Ovary (tissue), 9 donors: ENCODE measurements around the gene ISLR2. TPM values are rescaled to one million over a fixed set of nuclear protein-coding genes. Genes with fewer than 3 reads are reported as not detected.

ENCODE experiments used
- DNase-seq, 5 donors: peaks; one replicate each; pipeline ENCODE4 v3.0.0-alpha.2; 2019 to 2020
- H3K27ac ChIP-seq, 2 donors: fragments of 200-600 bp; one replicate each; pipeline versions ENCODE4 v1.5.1 to v1.8.0; 2019 to 2022
- H3K27me3 ChIP-seq: fragments of 200-600 bp; one replicate; pipeline ENCODE4 v1.8.0; 2022
- H3K36me3 ChIP-seq: fragments of 200-600 bp; sonication (generic); one replicate; pipeline ENCODE4 v1.5.1; 2019
- H3K4me1 ChIP-seq: one replicate; pipeline ENCODE4 v1.8.1; 2013; ENCODE audit warnings: mild to moderate bottlenecking, moderate library complexity; ENCODE audit not compliant: insufficient read depth
- H3K4me3 ChIP-seq: fragments of 200-600 bp; sonication (generic); one replicate; pipeline ENCODE4 v1.5.1; 2017
- H3K9me3 ChIP-seq, 2 donors: fragments of 200-600 bp in 1 of 2; sonication (generic) in 1 of 2; one replicate each; pipeline versions ENCODE4 v1.5.1 to v1.8.1; 2013 to 2019; ENCODE audit warnings: mild to moderate bottlenecking in 1 of 2, moderate library complexity in 1 of 2
- CTCF ChIP-seq, 3 donors: fragments of 450-650 bp in 2 of 3; fragments of 200-600 bp in 1 of 3; IDR thresholded peaks; one replicate each; pipeline versions ENCODE4 v1.5.1 to v1.8.0; 2016 to 2022; ENCODE audit warnings: antibody characterized with exemption in 3 of 3, mild to moderate bottlenecking in 1 of 3
- EP300 ChIP-seq: sonication (generic); formaldehyde crosslinking; IDR thresholded peaks from one replicate; pipeline ENCODE4 v1.6.1; 2017; ENCODE audit warnings: antibody characterized with exemption
- POLR2A ChIP-seq: fragments of 450-650 bp; IDR thresholded peaks from one replicate; pipeline ENCODE4 v1.6.1; 2017; ENCODE audit warnings: antibody characterized with exemption, mild to moderate bottlenecking, moderate library complexity
- WGBS, 3 donors: extraction: QIAGEN DNeasy Blood & Tissue Kit in 1 of 3; methylation state at CpG; one replicate each; pipeline versions ENCODE4 v1.1.5 to v1.1.7; 2013 to 2017; 5-methylcytosine and 5-hydroxymethylcytosine counted together
- intact Hi-C, 4 donors: fragments of 100-400 bp; cut with DNase I; formaldehyde crosslinking; loops; one replicate each; pipeline versions ENCODE4 v1.11.0 to v1.15.1; 2022 to 2023
- polyA plus RNA-seq, 2 donors: library from polyadenylated mRNA; stranded (reverse); fragments of 200-250 nt in 1 of 2; fragments of 350-450 nt in 1 of 2; fragmentation: Illumina TruSeq in 1 of 2; extraction: RNeasy Lipid Tissue Mini Kit (QIAGEN cat#74804) in 1 of 2; gene quantifications; one replicate each; pipeline ENCODE4 v1.2.3, GENCODE V29; 2013 to 2014
- total RNA-seq, 7 donors: library from RNA; depleted of rRNA in 2 of 7; stranded (reverse); fragments of >200 nt in 2 of 7; fragmentation: NEBNext Ultra II Directional in 3 of 7; extraction: Animal tissue kit (Norgen Biotek cat#: 25700) in 3 of 7; gene quantifications; one replicate each; pipeline versions ENCODE4 v1.1.0 to v1.2.4, GENCODE V29; 2016 to 2023
- donor health status: DM: no; HTN: no; CAD: no; lungs with moderate emphysema.
- donor health status: DM: no; HTN: no; CAD: no.
- donor health status: Bipolar disorder and iron deficiency.
- donor health status: DM: yes; HTN: yes; CAD: no.
- donor health status: DM: no; HTN: no; CAD: no.
- donor health status: DM: yes; HTN: yes; CAD: no.

Gene ISLR2
- total and polyA plus RNA-seq, 9 donors, result 0.11 to 1.1 (median 0.38) TPM; not detected in 1

DNA sequence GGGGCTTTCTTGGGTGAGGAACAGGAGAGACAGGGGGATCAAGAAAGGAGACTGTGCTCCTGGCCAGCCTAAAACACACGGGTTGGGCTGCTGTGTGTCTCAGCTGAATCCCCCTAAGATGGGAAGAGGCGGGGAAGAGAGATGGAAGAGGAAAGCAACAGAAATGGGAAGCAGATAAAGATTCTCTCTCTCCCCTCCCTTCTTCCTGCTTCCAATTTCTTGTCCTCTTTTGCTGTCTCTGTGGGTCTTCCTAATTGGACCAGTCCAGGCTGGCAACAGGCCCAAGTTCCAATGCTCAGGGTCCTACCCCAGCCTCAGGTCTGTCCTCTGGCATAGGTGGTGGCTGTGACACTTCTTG lies 7.1 kb downstream of the ISLR2 start:
- Histone ChIP-seq H3K9me3 (peaks cover 0 to 7% of the 10 kb centered on the region in 2 donors), H3K27me3 (peaks cover 4% of the 10 kb centered on the region), H3K4me3 (no peak overlapping the region), H3K4me1 (peaks cover 4% of the 10 kb centered on the region), H3K27ac (no peak overlapping the region), H3K36me3 (no peaks in the 10 kb centered on the region)
- TF ChIP-seq POLR2A (no peak), CTCF (IDR thresholded peaks at IDR 0.05) (no peak), EP300 (no peak)
- DNase-seq, result no peak
- intact Hi-C loops, result loop anchor here in 1 of 4 donors (5.0 kb wide), 1 partner anchor 35 kb away; the partner anchor contains the start of gene ISLR
- WGBS, 3 donors, result 68 to 79% (median 73%) methylated on average over 2 of the region's 2 CpGs

- Histone ChIP-seq H3K36me3 (no peaks in the 10 kb centered on the region), H3K4me1 (peaks cover 4% of the 10 kb centered on the region), H3K27ac (no peak overlapping the region), H3K27me3 (no peaks in the 10 kb centered on the region), H3K9me3 (no peaks in the 10 kb centered on the region), H3K4me3 (no peak overlapping the region)
- DNase-seq, result no peak
- WGBS, 3 donors, result 76 to 80% (median 77%) methylated on average over 4 of the region's 4 CpGs
- TF ChIP-seq EP300 (no peak), POLR2A (no peak), CTCF (IDR thresholded peaks at IDR 0.05) (no peak)
- intact Hi-C loops, result loop anchor here in 1 of 4 donors (5.0 kb wide), 1 partner anchor 34 kb away; the partner anchor contains the start of gene ISLR
These were observed 8.3 kb downstream of the ISLR2 start for GRCh38 chr15:74138642-74139041.

DNA sequence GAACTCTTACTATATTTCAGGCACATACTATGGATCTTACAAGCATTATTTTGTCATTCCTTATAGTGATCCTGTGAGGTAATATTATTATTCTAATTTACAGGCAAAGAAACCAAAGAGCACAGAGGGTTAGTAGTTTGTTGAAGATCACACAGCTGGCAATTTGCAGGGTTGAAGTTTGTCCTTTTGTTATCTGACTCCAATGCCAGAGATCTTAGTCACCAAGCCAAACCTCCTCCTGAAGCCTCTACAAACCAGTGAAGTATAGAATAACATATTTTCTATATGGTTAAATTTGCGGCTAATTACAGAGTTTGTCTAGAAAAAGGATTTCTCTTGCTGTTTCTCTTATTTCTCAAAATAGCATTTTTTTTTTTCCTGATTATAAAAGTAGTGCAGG lies 11.2 kb downstream of the ISLR2 start:
- 90 to 100% (median 93%) methylated on average over 1 of the region's 1 CpG for WGBS, 3 donors
- TF ChIP-seq EP300 (no peak), CTCF (IDR thresholded peaks at IDR 0.05) (no peak), POLR2A (no peak)

DNA sequence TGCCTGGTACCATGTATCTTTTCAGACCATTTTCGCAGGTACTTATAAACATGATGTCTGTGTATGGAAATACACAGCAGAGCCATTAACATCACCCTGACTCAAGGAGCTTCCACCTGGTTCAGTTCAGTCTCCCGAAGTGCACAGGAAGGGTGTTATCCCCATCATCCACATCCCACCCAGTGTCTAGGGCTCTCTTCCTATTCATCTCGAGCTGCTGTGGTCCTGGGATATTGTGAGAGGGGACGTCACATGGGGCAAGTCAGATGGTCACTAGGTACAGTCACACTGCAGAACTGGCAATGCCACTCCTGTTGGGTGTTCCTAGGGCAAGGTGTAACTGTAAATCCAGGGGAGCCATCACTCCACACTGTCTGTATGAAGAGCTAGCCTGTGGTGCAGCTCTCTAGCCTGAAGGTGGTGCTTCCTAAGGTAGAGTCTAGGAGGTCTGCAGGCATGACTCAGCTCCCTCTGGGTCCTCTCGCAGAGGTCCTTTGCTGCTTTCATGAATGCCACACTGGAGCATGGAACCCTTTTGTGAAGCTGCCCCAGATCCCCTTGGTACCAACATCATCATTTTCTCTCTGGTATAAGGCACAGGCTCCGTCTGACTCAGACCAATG lies 13.9 kb downstream of the ISLR2 start:
- Histone ChIP-seq H3K4me3 (no peak overlapping the region), H3K27me3 (no peaks in the 10 kb centered on the region), H3K4me1 (no peaks in the 10 kb centered on the region), H3K36me3 (no peaks in the 10 kb centered on the region), H3K27ac (no peak overlapping the region), H3K9me3 (peaks cover 0 to 5% of the 10 kb centered on the region in 2 donors)
- DNase-seq, result no peak
- TF ChIP-seq POLR2A (no peak), EP300 (no peak), CTCF (IDR thresholded peaks at IDR 0.05) (no peak)
- intact Hi-C loops, result no loop called here
- 76 to 89% (median 83%) methylated on average over 6 of the region's 6 CpGs for WGBS, 3 donors

More for the DNA sequence above, 11.2 kb downstream of the ISLR2 start:
- no peaks in the 10 kb centered on the region for H3K27me3 ChIP-seq
- no peaks in the 10 kb centered on the region for H3K4me1 ChIP-seq
- intact Hi-C loops, result no loop called here
- no peak overlapping the region for H3K27ac ChIP-seq
- H3K9me3 ChIP-seq, result peaks cover 0 to 5% of the 10 kb centered on the region in 2 donors
- H3K36me3 ChIP-seq, result no peaks in the 10 kb centered on the region
- no peak for DNase-seq
- H3K4me3 ChIP-seq, result no peak overlapping the region
